GM18907 (cell line): ENCODE data around the gene CEACAM4.

Source experiments
- ATAC-seq: cut with Tn5 transposase; IDR thresholded peaks from one replicate; pipeline ENCODE4 v1.9.1; 2021; ENCODE audit warnings: mild to moderate bottlenecking, moderate library complexity; ENCODE audit not compliant: unreplicated experiment

The CEACAM4 gene

DNA sequence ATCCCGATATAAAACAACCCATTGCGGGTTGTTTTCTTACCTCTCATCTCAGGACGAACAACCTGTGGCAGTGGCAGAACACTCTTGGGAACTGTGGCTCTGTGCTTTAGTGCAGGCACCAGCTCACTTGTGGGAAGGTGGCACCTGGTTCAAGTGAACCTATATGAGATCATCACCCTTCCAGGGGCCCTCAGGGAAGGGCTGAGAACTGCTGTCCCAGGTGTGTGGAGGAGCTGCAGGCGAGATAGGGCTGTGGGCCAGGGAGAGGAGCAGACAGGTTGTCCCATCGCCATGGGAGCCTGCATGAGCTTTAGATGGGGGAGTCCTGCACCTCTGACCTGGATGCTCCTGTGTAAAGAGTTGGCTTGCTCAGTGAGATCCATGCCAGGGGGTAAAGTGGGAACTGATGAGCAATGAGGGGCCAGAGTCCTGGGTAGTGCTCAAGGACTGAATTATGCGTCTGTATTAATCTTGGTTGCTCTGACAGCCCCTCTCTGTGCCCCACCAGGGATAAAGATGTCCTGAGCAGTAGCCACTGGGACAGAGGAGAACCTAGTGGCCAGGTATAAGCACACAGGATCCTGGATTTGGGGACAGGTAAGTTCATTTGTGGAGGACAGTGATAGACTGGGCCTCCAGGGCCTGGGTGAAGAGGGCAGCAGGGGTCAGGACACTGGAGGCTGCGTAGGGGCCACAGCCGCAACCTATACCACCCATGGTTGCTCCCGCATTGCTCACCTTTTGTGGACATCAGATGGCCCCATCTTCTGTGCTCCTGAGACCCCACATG lies 8.7 kb downstream of the CEACAM4 start:
- ATAC-seq = no peak

DNA sequence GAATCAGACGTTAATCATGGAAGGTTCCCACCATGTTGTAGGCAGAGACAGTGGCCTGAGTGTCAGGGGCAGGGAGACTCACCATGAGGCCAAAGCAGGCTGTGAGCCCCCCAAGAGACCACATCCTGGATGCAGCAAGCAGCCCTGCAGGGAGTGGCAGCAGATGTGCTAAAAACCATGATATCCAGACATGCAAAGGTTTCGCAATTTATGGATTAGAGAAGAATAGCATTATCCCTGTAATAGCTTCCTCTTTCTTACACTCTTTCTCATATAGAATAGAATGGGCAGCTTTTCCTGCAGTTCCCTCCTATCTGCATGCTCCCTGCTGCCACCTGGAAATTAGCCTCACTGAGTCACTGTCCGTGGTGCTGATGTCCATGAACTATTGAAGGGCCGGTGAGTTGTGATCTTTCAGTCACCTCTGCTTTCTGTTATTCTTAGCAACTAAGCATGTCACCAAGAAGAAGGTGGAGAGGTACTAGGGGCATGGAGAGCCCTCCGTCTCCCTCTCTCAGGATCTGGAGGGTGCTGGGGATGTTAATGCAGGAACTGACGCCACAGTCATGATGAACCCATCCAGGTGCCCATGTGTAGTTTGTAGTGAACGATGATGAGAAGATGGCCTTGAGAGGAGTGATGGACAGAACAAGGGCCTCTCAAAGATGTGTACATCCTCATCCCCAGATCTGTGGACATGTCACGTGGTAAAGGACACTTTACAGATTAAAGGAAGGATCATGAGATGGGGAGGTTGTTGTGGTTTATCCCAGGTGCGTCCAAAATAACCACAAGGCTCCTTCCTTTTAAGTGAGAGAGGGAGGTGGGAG lies 9.9 kb downstream of the CEACAM4 start:
- ATAC-seq = no peak

DNA sequence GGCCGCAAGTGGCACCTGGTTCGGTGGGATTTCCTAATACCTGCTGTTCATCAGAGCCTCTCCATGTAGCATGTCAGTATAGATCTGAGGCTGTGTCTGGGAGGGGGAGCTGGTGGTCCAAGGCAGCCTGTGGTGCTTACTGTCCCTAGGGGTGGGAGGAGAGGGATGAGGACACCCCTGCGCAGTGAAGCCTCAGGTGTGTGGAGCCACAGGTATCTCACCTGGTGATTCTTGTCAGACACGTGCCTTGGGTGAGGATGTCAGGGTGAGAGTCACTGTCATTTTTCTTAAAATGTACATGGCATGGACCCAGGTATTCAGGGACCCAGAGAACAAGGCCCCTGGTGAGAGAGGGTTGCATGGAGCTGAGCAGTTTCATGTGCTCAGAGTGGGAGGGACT lies 11.7 kb downstream of the CEACAM4 start:
- ATAC-seq = no peak

DNA sequence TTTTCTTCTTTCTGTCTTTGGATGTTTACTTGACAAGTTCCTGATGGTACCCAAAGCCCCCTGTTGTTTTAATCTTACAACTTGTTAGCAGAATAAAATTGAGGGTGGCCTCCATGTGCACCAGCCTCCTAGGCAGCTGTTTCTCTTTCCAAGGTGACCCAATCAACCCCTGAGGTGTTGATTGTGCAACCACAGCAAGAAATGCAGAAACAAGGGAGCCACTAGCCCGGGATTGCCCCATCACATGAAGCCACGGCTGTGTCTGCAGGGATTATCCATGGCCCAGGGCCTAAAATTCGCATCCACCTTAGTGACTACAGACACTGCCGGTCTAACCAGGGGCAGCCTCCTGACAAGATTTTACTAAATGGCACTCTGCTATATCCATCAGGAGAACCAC lies 14.4 kb downstream of the CEACAM4 start:
- no peak for ATAC-seq

DNA sequence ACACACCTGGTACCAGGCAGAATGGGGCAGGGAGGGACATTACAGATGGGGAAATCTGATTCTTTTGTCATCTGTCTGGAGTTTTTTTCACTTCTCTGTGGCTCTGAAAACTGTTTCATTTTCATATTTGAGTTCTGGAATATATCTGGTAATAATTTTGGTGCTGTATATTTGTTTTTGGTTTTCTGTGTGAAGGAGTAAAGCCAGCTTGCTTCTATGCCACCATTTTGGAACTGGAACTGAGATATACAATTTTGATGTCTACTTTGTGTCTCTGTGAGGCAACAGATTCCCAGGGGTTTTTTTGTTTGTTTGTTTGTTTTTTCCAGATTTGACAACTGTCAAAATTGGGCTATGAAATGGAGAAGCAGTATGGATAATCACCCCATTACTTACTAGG lies 16.1 kb downstream of the CEACAM4 start:
- ATAC-seq = no peak

DNA sequence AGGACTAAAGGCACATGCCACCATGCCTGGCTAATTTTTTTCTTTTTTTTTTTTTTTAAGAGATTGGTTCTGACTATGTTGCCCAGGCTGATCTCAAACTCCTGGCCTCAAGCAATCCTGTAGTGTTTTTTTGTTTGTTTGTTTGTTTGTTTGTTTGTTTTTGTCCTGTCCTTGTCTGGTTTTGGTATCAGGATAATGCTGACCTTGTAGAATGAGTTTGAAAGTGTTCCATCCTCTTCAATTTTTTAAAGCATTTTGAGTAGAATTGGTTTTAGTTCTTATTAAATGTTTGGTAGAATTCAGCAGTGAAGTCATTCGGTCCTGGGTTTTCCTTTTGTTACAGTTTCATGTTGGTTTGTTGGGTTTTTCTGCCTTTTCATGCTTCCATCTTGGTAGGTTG lies 19.2 kb downstream of the CEACAM4 start:
- ATAC-seq = no peak

DNA sequence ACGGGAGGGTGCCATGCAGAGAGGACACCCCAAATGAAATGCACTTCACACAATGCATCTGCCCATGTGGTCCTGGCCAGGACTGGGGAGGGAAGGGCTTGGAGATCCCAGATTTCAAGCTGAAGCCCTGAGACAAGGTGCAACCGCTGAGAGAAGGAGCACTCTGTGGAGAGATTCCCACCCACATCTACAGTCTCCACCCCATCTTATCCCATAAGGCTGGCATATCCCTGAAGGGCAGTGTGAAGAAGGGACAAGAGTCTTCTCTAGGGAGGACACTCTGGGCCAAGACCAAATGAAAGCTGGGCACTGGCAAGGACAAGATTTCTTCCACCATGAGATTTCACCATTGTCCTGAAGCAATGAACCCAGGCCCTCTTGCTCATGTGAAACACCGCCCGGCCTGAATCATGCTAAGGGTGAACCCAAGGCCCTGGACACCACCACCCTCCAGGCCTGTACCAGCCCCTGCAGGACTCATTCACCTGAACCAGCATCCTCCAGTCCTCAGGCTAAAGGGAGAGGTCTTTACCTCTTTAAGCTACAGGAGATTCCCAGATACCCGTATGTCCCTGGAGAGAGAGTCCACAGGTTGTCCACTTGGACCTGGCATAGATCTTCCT lies 20.5 kb downstream of the CEACAM4 start:
- ATAC-seq = no peak

DNA sequence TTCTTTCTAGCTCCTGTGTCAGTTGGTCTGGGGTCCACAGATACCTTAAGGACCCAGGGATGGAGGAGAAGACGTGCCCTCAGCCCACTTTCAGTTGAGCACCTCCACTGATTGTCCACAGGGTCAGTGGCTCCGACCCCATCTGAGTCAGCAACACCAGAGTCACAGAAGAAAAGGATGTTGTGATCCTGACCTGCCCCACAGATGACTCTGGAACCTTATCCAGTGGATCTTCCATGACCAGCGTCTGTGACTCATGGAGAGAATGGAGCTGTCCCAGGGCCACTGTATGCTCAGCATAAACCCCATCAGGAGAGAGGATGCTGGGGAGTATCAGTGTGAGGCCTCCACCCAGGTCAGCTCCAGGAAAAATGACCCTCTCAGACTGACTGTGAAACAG lies 22.0 kb downstream of the CEACAM4 start:
- ATAC-seq = no peak

DNA sequence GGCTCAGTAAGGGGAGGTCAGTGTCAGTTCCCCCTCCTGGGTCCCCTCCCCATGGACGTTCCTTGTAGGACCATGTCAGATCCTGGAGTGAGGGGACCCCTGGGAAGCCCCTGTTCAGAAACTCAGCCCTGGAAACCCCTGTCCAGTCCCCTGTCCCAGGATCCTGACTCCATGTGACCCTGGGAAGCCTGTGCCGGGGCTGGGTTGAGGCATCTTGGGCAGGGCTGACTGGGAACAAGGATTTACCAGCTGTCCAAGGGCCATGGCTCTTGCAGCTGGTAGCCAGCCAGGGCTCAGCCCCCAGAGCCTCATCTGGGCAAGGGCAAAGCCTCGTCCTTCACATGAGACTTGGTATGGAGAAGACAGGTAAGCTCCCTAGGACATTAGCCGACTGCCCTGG lies 25.1 kb downstream of the CEACAM4 start:
- ATAC-seq = no peak

DNA sequence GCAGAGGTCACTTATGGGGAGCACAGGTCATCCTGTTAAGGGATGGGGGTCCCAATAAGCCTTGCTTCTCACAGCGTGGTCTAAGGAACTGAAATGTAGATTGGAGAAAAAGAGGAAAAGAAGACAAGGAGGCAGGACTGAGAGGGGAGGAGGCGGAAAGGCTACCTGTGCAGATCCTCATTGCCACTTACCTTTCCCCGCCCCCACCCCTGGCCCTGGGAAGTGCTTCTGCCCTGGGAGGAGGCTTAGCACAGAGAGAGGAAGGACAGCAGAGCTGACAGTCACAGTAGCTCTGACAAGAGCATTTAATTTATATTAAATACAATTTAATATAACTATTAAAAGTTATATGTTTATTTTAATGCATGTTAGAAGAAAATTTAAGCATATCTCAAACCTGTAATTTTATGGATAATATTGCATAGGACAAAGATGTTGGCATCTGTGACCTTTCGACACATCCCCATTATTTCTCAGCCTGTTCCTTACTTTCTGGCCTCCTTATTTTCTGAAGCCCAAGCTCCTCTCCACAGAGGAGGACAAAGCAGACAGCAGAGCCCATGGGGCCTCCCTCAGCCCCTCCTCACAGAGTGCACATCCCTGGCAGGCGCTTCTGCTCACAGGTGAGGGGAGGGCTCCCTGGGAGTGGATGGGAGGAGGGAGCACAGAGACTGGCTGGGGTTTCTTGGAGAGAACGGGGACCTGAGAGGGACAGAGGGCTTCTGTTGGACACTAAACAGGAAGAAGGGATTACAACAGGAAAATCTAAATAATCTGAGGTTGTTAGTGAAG lies 27.5 kb downstream of the CEACAM4 start:
- ATAC-seq = no peak

DNA sequence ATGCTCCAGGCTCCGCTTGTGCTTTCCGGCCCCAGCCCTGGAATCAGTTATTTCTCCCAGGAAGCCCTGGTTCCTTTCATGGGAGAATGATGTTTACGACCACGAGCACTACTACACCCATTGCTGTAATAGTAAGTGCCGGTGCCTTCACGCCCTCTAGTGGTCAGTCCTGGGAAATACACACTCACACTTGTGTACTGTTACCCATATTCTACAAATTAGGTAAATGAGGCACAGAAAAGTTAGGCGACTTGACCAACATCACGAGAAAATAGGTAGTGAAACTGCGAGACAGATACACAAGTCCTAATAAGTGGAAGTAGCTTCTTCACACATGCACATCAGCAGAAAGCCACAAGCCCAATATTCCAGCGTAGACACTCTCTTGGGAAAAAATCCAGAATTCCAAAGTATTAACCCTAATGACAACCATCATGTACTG lies 29.3 kb downstream of the CEACAM4 start:
- ATAC-seq = peak; percentile 57

DNA sequence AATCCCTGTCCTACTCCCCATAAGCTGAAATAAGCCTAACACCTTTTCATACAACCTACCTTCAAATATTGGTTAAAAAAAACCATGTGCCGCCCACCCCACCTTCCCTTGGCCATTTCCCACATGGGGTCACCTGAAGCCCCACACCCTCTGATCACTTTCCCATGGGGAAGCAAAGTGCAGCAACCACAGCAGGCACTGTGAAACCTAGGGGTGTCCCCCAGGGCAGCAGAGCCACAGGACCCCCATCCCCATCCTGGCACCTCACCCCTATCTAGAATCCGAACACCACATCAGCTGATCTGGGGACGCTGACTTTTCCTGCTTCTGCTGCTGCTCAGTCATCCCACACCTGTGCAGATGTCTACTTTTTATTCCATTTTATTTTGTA lies 31.0 kb downstream of the CEACAM4 start:
- no peak for ATAC-seq

DNA sequence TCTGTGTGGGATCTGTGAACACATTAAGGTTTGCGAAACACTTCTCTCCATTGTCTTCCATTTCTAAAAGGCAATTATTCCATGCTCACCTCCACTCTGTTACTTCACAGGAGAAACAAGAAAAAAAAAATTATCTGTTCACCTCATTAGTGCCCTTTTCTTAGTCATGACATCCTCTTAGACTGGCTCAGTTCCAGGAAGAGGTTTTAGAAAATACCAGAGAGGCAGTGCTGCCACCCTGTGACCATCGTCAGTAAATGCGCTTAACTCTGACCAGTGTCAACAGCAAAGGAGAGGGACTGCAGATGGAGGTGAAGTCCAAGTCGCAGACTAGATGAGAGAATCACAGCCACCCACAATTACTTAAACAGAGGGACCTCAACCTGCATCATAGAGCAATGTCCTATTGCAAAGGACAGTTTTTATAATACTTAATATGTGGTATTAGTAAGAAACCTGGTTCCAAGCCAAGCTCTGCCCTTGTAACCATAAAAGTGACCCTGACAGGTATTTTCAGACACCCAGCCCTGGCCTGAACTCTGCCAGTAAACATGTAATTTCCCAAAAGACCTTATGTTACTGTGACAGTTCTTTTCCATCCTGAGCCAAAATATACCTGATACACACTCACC lies 31.5 kb downstream of the CEACAM4 start:
- ATAC-seq = no peak

DNA sequence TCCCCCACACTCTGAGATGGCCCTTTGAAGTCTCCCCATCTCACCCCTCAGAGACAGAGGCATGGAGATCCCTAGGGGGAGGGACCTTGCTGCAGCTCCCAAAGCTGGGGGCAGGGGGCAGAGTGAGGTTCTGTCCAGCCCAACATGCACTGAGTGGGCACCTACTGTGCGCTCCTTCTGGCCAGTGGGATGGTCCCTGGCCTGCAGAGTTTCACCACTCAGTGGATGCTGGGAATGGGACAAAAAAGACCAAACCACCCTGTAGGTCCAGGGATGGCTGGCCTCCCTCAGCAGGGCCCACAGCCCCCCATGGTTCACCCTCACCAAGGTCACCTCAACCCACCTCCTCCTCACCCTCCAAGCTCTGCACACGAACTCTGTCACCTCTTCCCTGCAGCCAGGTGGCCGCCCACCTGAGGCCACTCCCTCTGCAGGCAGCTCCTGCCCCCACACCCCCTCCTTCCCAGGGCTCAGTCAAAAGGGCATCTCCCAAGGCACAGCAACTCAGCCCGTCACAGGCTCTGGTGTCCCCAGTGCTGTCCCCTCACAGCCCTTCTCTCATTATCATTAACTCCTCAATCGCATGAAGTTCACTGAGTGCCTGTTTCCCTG lies 34.8 kb downstream of the CEACAM4 start:
- no peak for ATAC-seq

DNA sequence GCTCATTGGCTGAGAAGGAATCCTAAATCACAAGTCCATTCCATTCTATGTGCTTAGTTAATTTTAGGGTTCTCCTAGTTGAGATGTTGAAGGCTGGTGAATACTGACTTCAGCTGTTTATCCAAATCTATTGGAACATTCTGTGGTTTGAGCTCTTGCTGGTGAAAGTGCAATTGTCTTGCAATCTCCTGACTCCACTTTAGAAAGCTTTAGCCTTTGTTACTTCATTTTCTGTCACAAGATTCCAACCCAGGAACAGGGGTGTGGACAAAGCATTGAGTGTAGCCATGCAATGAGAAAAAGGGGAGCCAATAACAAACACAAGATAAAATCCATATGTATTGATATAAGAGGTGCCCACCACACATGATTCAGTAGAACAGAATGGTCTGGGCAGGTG lies 35.9 kb downstream of the CEACAM4 start:
- no peak for ATAC-seq

DNA sequence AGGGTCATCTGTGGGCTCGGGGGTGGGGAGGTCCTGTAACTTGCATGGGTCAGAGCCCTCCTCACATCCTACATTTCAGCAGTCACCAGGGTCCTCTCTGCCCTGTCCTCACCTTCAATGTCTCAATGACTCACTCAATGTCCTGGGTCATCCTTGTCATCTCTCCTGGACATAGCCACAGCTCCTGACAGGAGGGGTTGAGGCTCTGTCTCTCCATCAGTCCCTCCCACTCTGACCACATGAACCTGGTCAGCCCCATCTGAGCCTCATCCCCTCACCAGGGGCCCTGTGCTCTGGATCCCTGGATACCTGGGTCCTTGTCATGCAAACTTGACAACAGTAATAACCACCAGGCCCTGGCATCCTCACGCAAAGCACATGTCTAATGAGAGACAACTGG lies 37.5 kb downstream of the CEACAM4 start:
- no peak for ATAC-seq

DNA sequence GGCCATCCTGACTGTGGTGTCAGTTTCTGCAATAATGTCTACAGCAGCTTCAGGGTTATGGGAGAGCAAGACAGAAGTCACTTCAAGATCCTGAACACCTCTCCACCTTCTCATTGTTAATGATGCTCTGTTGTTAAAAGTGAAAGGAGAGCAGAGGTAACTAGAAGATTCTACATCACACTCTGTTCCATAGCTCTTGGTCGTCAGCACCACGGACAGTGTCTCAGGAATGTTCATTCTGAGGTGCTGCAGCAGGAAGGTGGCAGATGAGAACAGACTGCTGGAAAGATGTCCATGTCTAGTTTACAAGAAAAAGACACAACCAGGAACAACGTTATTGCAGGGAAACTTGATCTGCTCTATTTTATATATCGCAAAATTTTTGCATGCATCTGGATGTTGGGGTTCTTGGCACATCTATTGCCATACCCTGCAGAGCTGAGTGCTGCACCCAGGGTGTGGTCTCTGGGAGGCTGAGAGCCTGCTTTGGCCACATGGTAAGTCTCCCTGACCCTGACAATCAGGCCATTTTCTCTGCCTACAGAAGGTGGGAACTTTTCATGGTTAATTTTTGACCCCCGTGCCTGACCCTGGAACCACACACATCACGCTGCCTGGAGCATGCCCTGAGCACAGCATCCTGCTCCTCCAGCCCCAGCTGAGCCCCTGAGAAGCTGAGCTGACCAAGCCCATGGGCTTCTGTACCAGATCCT lies 38.2 kb downstream of the CEACAM4 start:
- ATAC-seq = no peak

DNA sequence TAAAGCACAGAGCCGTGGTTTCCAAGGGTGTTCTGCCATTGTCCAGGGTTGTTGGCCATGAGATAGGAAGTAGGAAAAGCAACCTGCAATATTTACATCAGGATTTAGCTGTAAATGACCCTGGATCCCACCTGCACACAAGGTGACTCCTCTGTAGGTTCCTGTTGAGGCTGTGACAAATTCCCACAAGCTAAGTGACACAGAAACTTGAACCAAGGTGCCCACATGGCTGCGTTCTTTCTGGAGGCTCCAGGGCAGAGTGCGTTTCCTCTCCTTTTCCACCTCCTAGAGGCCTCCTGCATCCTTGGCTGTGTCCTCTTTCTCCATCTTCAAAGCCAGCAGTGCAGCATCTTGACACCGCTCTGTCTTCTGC lies 39.0 kb downstream of the CEACAM4 start:
- ATAC-seq = no peak

DNA sequence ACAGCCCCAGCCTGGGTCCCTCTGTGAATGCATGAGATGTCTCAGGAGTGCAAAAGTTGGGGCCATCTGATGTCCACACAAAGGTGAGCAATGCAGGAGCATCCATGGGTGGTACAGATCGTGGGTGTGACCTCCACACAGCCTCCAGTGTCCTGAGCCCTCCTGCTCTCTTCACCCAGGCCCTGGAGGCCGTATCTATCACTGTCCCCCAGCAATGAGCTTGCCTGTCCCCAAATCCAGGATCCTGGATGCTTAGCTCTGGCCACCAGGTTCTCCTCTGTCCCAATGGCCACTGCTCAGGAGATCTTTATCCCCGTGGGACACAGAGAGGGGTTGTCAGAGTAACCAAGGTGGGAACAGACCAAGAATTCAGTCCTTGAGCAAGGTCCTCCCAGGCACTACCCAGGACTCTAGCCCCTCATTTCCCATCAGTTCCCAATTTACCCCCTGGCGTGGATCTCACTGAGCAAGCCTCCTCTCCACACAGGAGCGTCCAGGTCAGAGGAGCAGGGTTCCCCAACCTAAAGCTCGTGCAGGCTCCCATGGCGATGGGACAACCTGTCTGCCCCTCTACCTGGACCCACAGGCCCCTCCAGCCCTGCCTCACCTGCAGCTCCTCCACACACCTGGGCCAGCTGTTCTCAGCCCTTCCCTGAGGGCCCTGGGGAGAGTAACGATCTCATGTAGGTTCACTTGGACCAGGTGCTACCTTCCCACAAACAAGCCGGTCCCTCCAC lies 39.6 kb downstream of the CEACAM4 start:
- ATAC-seq = no peak
